CD1c-positive myeloid dendritic cell (primary cell): Measurements from ENCODE around the gene ESRP2.

Experiments
- DNase-seq: peaks from one replicate; pipeline ENCODE4 v3.0.0-alpha.2; 2016; ENCODE audit errors: extremely low spot score

The ESRP2 gene

DNA sequence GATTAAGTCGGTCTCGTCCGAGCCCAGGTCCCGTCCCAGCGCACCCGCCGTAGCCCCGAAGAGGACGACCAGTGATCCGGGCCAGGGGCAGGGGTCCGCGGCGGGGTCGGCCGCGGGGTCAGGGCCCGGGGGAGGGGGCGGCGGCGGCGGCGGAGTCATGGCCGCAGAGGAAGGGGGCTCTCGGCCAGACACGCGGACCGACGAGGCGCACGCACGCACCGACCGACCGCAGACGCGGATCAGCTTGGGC is at the start of gene ESRP2:
Gene ESRP2 (minus strand): TSS at position 241 of the 250 bp plus-strand sequence. CDS start 82 bp downstream, at position 159.
- no peak for DNase-seq

DNA sequence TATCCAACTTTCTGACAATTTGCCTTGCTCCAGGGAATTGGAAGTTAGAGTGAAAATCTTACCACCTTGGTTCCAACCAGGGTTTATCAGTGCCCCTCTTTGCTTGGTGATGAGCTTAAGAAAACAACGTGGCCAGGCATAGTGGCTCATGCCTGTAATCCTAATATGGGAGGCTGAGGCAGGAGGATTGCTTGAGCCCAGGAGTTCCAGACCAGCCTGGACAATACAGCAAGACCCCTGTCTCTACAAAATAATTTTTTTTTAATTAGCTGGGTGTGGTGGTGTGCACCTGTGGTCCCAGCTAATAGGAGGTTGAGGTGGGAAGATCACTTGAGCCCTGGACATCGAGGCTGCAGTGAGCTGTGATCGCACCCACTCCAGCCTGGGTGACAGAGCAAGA is 49.8 kb upstream of the ESRP2 start:
- DNase-seq, result no peak

DNA sequence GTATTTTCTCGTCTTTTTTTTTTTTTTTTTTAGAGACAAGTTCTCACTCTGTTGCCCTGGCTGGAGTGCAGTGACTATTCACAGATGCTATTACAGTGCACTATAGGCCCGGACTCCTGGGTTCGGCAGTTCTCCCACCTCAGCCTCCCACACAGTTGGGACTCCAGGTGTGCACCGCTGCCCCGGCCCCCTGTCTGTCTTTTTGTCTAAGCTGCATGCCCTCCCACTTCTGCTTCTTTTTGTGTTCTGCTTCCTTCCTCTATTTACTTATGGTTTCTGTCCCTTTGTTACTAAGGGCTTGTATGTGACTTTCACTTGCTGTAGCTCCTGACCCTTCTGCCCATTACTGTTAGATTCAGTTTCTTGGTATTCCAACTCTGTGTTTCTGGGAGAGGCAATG is 48.9 kb upstream of the ESRP2 start:
- peak; percentile 50 for DNase-seq

DNA sequence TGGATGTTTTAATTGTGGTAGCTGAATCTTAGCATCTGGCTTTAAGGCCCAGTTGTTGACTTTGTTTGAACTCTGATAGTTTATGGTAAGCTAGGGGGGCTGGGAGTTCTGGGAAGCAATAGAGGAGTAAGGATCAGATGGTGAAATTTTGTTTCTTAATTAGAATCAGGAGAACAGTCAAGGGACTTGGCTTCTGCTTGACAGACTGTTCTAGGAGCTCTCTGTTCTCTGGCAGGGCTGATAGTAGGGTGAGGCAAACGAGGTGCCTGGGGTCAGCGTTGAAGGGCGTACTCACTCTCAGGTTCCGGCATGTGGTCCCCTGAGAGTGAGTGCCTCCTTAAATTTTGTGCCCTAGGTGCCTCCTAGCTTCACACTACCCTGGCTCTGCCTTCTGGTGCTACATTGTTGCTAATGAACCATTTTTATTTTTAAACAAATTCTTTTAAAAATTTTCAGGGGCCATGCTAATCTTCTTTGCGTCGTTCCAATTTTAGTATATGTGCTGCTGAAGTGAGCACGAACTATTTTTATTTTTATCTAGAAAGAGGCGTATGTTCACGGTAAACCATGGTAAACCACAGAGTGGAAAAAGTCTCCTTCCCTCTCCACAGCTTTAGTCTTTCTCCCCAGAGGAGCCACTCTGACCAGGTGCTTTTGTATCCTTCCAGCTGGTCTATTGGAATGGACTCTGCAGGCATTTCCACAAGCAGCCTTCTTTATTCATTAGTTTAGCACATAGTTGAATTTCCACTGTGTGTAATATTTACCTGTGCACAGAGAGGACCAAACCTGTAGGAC is 48.1 kb upstream of the ESRP2 start:
- DNase-seq, result no peak

DNA sequence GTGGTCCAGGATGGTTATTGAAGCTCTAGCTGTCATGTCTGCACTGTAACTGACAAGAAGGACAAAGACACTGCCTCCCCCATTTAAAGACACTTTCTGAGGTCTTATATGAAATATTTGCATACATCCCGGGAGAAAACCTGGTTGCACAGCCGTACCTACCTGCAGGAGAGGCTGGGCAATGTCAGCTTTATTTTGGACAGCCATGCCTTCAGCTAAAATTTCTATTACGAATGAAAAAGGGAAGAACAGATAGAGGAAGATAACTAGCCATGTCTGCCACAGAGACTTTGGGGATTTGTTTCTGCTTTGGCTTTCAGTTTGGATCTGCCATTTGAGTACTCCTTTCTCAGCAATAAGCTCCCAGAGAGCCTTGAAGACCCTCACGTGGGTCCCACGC is 47.4 kb upstream of the ESRP2 start:
- DNase-seq, result peak; percentile 32

DNA sequence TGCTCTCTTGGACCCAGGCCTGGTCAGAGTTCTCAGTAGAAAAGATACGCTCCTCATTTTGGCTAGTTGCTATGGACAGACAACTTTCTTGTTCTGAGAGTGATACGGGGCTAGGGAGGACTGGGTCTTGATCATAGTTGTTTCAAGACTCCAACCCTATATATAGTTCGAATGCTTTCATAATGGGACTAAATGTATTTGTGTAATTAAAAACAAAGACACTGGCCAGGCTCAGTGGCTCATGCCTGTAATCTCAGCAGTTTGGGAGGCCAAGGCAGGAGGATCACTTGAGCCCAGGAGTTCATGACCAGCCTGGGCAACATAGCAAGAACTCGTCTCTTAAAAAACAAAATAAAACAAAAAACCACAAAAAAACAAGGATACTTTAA is 46.1 kb upstream of the ESRP2 start:
- no peak for DNase-seq

DNA sequence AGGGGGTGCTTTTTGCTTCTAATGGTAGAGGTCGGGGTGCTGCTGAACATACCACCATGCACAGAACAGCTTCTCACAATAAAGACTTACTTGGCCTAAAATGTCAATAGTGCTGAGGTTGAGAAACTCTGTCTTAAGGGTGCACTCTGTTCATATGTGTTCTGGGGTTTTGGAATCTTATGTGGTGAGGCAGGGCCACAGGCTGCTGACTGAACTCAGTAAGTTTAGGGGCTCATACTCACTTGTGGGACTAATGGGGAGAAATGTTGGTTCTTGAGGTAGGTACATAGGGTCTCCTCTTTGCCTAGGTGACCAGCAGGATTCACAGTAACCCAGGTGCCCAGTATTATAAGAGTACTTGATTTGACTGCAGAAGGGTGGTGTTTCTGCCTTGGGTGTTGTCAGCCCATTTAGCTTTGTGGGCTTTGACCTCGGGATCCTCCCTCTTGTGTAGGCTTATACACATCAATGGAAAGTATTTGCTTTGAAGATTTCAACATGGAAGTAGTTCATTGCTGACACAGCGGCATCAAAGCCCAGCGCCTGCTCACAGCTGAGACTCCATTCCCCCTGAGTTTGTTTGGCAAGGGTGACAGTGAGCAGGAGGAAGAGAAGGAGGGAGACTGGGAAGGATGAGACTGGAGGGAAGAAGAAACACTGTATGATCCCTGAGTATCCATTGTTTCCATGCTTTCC is 45.6 kb upstream of the ESRP2 start:
- DNase-seq, result no peak

DNA sequence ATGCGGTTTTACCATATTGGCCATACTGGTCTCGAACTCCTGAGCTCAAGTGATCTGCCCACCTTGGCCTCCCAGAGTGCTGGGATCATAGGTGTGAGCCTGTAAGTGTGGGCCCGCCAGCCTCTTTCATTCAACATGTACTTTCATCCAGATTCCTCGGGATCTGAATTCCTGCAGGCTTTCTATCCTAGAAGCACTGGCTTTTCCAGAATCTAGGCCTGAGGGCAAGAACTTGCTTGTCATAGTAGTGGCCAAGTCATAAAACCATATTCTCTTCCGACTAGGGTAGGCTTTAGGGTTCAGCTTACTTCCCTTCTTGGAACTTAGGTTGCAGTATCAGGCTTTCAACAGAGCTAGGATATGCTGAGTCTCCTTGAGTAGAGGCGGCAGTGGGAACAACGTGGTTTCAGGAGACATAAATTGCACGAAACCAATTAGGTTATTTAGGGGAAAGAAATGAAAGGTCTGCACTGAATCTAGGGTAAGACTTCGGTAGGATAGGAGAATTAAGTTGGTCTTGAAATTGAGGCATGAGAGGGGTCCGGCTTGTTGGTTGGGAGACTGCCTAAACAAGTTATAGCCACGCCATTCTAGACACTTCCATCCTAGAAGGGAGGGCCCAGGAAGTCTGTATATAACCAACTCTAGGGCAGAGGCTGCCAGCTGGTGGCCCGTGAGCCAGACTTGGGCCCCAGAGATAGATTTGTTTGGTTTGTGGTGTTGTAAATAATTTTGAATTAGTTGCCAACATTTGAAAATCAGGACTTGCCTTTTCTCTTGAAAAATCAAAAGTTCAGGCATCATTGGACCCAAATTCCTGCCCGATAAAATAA is 44.0 kb upstream of the ESRP2 start:
- DNase-seq, result peak; percentile 30

DNA sequence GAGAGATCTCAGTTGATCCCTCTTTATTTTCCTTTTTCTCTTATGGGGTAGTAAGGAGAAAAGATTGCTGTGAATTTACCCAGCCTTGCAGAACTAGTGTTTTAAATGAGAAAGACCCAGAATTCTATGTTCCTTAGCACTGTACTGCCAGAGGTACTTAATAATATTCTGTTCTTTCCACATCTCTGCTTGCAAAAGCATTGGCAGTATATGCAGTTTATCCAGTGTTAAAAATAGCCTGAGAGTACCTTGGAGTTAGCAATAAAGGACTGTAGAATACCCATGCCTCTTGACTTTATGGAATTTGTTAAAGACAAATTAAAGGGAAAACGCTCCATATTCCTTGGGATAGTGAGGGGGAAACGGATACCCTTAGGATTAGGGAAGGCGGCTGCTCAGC is 40.3 kb upstream of the ESRP2 start:
- no peak for DNase-seq

DNA sequence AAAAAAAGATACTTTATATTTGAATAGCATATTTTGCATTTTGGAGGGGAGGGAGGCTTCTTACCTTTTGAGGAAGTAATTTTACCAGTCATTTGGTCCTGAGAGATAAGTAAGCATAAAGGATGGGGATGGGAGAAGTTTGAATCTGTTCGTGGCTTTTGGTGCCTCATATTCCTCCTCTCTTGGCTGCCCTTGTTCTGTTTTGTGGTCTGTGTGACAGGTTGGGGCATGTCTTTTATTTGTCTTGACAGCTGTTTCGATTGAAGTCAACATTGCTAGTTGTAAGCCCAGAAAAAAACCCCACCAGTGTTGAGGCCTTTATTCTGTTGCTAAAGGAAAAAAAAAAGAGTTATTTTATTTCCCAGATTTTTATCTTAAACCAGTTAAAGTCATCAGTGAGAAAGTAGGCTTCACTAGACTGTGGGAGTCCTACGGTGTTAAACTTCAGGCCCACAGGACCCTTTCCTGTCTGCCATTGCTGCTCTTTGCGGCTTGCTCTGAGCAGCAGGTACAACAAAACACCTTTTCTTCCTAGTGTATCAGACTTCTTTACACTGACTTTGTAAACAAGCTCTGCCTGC is 39.8 kb upstream of the ESRP2 start:
- DNase-seq, result no peak

DNA sequence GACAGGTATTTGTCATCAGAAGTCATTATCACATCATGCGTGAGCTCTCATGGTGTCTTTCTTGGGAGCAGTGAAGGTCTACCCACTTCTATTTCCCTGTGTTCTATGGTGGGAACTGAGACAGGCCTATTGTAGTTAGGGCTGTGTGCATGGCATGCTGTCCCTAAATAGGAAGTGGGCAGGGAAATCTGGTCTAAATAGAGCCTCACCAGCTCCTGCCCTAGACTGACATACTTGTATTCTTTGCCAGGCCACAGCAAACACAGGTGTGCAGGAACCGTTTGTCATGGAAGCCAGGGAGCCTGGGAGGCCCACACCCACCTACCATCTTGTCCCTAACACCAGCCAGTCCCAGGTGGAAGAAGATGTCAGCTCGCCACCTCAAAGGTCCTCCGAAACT is 38.5 kb upstream of the ESRP2 start:
- no peak for DNase-seq

DNA sequence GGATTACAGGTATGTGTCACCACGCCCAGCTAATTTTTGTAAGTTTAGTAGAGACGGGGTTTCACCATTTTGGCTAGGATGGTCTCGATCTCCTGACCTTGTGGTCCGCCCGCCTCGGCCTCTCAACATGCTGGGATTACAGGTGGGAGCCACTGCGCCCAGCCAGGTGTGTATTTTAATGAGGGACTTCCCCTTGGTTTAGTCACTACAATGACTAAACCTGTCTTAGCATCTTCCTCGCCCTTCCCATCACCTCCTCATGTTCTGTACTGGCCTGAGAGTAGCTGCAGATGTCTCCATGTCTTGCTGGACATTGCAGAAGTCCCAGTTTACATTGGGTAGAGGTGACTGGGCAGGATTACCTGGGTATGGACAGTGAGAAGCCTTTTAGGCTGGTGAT is 38.0 kb upstream of the ESRP2 start:
- DNase-seq, result no peak

DNA sequence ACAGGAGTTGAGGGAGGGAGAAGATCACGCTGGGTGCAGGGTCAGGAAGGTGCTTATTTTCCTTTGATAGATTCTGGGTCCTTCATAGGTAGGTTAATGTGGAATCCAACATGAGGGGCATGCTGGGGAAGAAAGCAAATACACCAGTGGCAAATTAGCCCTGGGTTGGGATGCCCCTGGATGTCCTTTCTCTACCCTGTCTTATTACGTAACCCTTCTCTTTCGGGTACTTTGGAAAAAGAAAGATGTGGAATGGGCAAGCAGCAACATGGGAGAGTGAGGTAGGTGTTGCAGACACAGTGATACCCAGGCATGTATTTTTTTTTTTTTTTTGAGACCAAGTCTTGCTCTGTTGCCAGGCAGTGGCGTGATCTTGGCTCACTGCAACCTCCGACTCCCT is 37.5 kb upstream of the ESRP2 start:
- DNase-seq, result no peak

DNA sequence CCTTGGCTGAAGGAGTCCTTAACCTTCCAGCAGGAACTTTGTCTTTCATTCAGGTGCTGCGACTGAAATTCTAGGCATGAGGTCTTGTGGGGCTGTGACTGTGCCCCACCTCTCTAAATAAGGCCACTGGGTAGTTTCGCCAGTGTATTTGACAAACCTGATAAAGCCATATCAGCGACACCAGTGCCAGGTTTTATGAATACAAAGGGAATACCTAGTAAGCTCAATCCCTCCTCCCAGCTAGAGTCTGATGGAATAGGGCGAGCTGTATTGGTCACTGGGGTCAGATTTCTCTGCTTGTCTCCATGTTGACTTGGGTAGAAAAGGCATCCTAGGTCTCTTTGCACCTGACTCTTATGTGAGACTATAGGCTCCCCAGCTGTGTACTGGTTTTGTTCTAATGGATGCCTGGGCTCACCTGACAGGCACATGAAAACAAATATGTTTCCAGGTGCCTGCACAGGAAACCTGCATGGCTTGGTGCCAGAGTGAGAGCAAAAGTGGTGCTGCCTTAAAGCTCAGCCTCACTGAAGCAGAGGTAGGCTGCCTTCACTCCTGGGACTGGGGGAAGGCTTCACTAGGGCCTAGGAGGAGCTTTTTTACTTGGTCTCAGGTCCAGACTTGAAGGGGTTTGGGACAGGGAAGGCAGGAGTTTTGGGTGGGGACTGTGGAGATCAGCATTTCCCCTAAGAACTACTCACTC is 36.7 kb upstream of the ESRP2 start:
- DNase-seq, result peak; percentile 23

DNA sequence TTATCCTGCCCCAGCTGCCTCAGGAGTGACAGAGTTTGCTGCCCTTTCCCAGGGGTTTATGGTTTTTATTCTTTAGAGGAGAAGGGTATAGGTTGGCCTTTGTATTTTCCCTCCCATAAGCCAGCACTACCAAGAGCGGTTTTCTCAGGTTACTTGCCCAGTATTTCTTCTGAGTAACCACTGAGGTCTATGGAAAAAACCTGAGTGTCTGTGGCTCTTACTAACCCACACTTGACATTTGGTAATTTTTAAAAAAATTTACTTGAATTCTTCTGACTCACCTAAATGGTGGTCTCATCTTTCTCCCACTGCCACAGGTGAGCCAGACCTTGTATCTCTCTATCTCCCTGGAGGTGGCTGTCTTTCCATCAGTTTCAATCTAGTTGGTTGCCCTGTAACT is 34.4 kb upstream of the ESRP2 start:
- DNase-seq, result no peak

DNA sequence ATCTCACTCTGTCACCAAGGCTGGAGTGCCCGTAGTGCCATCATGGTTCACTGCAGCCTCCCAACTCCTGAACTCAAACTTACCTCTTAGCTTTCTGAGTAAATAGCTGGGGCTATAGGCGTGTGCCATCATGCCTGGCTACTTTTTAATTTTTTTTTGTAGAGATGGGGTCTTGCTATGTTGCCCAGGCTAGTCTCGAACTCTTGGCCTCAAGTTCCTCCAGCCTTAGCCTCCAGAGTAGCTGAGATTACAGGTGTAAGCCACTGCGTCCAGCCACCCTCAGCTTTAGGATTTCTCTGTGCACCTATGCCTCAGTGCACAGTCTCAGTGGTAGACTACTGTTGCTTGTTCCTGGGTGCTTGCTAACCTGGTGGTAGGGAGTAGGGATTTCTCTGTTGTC is 33.9 kb upstream of the ESRP2 start:
- DNase-seq, result no peak

DNA sequence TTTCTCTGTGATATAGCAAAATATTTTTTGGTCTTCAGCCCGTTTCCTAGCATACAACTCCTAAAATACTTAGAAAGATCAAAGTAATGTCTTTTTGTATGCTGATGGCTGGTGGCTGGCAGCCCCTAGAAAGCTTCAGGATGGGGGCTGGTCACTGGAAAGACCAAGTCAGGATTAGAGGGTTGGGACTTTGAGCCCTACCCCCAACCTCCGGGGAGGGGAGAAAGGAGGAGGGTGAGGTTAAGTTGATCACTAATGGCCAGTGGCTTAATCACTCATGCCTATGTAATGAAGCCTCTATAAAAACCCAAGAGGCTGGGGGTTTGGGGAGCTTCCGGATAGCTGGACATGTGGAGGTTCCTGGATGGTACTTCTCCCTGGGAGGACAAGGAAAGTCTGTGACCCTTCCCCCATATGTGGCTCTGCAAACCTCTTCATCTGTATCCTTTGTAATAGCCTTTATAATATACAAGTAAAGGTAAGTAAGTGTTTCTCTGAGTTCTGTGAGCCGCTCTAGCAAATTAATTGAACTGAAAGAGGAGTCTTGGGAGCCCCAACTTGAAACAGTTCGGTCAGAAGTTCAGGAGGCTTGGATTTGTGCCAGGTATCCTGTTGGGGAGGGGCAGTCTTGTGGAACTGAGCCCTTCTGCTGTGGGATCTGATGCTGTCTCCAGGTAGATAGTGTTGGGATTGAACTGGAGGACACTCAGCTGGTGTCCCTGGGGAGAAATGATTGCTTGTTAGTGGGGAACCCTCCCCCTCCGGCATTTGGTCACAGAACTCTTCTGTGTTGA is 31.9 kb upstream of the ESRP2 start:
- no peak for DNase-seq

DNA sequence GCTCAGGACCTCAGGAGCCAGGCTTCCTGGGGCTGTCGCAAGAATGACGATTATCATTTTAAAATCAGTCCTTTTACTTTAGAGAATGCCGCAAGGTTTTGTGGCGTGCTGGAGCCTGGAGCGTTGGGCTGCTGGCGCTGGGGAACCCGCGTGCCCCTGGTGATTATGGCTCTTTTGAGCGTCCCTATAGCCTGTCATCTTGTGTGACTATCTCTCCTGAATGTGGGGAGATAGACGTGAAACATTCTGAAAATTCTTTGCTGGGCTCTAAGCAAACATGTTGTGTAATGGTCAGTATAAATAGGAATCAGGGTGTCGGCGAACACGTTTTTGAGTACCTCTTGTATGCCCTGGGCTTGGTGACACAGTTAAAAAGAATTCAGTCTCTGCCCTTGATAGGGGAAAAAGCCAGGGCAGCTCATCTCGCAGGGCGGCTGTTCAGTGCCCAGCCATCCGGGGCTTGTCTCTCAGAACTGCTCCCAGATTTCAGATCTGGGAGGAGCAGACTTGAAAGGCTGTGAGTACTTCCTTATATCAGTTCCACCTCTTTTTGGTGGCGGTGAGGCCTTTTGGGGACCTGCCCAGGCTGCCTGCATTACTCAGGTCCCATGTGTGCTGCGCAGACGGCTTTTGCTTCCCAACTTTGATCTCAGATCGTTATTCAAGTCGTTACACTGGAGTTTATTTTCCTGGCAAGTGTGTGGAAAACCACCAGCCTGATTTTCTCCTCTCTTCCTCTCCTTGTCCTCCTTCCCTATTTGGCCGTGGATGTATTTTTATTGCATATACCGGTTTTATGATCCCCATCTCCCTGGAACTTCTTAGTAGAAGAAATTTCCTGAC is 29.4 kb upstream of the ESRP2 start:
- peak; percentile 77 for DNase-seq

DNA sequence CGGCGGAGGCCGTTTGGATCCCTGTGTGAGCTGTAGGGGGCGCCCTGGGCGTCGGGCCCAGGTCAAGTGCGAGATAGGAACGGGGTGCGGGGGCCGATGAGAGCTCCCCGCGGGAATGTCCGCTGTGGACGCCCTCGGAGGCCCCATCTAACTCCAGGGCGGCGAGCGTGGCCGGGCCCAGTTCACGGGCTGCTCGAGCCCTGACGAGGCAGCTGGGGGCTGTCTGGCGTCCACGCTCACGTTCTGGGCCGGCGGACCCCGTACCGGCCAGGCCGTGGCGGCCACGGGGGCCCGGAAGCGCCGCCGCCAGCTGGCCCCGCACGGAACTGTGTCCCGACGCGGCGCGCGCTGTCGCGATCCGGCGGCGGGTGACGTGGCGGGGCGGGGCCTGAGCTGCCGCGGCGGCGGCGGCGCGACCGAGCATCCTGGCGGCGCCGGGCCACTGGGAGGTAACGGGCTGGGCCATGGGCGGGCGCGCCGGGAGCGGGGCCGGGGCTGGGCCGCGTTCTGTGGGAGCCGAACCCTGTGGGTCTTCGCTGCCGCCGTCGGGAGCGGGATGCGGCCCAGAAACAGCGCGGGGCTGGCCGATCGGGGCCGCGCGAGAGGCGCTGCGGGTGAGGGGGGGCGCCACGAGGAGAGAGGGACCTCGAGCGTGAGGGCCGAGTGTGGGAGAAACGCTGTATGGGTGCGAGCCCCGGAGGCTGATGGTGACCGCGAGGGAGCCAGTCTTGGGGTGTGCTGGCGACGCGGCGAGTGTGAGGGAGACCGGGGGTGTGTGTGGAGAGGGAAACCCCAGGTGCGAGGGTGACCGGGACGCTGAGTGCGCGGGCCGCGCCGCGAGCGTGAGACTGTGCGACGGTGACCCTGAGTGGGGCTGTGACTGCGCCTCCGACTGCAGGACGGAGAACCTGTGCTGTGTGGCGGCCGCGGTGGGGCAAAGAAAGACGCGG is 28.5 kb upstream of the ESRP2 start, which contains the start of gene SLC7A6:
Gene SLC7A6 (plus strand): TSS at position 399 of the 950 bp plus-strand sequence. CDS start 10,201 bp downstream, outside the sequence.
- peak; percentile 87 for DNase-seq
